Astrocyte (in vitro differentiated cells and primary cell): ENCODE measurements around the gene CDC25A. TPM values are rescaled to one million over a fixed set of nuclear protein-coding genes. Genes with fewer than 3 reads are reported as not detected.

Experiments
- DNase-seq: peaks from one replicate; pipeline ENCODE4 v3.0.0-alpha.2; 2010; ENCODE audit warnings: low read depth
- FAIRE-seq: peaks from 2 replicates; lab custom pipeline; 2011; peaks lifted over from hg19 to GRCh38; lab: Jason Lieb, UNC
- H2AFZ ChIP-seq: 2 replicates; pipeline ENCODE4 v1.6.0; 2012; ENCODE audit warnings: low read depth, low read length, inconsistent platforms
- H3K27ac ChIP-seq: 2 replicates; pipeline ENCODE4 v1.5.1; 2011; ENCODE audit warnings: low read depth, low read length, inconsistent platforms
- H3K27me3 ChIP-seq: 2 replicates; pipeline ENCODE4 v1.6.0; 2011; ENCODE audit warnings: low read length, inconsistent platforms; ENCODE audit not compliant: insufficient read depth
- H3K36me3 ChIP-seq: 2 replicates; pipeline ENCODE4 v1.5.1; 2011; ENCODE audit warnings: low read length, inconsistent platforms; ENCODE audit not compliant: insufficient read depth
- H3K4me1 ChIP-seq: 2 replicates; pipeline ENCODE4 v1.5.1; 2011; ENCODE audit warnings: low read length, inconsistent platforms; ENCODE audit not compliant: insufficient read depth
- H3K4me2 ChIP-seq: 2 replicates; pipeline ENCODE4 v1.6.0; 2012; ENCODE audit warnings: low read length, inconsistent platforms
- H3K4me3 ChIP-seq: 2 replicates; pipeline ENCODE4 v1.5.1; 2011; ENCODE audit warnings: low read depth, mild to moderate bottlenecking, low read length, inconsistent platforms; ENCODE audit not compliant: insufficient read depth
- H3K79me2 ChIP-seq: 2 replicates; pipeline ENCODE4 v1.6.0; 2012; ENCODE audit warnings: mild to moderate bottlenecking, low read length, inconsistent platforms; ENCODE audit not compliant: insufficient read depth
- H3K9ac ChIP-seq: 2 replicates; pipeline ENCODE4 v1.6.0; 2012; ENCODE audit warnings: mild to moderate bottlenecking, low read length, inconsistent platforms
- H3K9me3 ChIP-seq: 2 replicates; pipeline ENCODE4 v1.5.1; 2012; ENCODE audit warnings: low read depth, mild to moderate bottlenecking, low read length, inconsistent platforms; ENCODE audit not compliant: insufficient read depth
- H4K20me1 ChIP-seq: 2 replicates; pipeline ENCODE4 v1.6.0; 2012; ENCODE audit warnings: low read length, inconsistent platforms; ENCODE audit not compliant: insufficient read depth
- H3K27ac Mint-ChIP-seq: one replicate; pipeline ENCODE4 v1.8.0; 2021; ENCODE audit warnings: mild to moderate bottlenecking, mixed read lengths; ENCODE audit not compliant: unreplicated experiment
- H3K27me3 Mint-ChIP-seq: one replicate; pipeline ENCODE4 v1.8.0; 2021; ENCODE audit warnings: low read depth, mixed read lengths; ENCODE audit not compliant: unreplicated experiment
- H3K36me3 Mint-ChIP-seq: one replicate; pipeline ENCODE4 v1.8.0; 2021; ENCODE audit warnings: low read depth, mixed read lengths; ENCODE audit not compliant: unreplicated experiment
- H3K4me1 Mint-ChIP-seq: one replicate; pipeline ENCODE4 v1.8.0; 2021; ENCODE audit warnings: low read depth, mixed read lengths; ENCODE audit not compliant: unreplicated experiment
- H3K4me3 Mint-ChIP-seq: one replicate; pipeline ENCODE4 v1.8.0; 2021; ENCODE audit warnings: mild to moderate bottlenecking, moderate library complexity, mixed read lengths; ENCODE audit not compliant: unreplicated experiment
- H3K9me3 Mint-ChIP-seq: one replicate; pipeline ENCODE4 v1.8.0; 2021; ENCODE audit warnings: mild to moderate bottlenecking, mixed read lengths; ENCODE audit not compliant: unreplicated experiment
- EZH2 ChIP-seq: IDR thresholded peaks from 2 replicates; pipeline ENCODE4 v1.6.1; 2012; ENCODE audit warnings: mild to moderate bottlenecking, low read length, inconsistent platforms; ENCODE audit not compliant: insufficient read depth
- total RNA-seq: library from RNA; stranded (reverse); gene quantifications from 2 replicates; pipeline ENCODE4 v1.2.1, GENCODE V29; 2021
- TF ChIP-seq, protein P1 (sequence below): IDR thresholded peaks from 2 replicates; pipeline ENCODE4 v1.5.1; 2011; ENCODE audit warnings: low read depth, mild to moderate bottlenecking, inconsistent platforms, low read length, moderate library complexity; ENCODE audit not compliant: insufficient read depth

The CDC25A gene
- total RNA-seq, 1 donor from 2014 or later = 5.1 TPM

DNA sequence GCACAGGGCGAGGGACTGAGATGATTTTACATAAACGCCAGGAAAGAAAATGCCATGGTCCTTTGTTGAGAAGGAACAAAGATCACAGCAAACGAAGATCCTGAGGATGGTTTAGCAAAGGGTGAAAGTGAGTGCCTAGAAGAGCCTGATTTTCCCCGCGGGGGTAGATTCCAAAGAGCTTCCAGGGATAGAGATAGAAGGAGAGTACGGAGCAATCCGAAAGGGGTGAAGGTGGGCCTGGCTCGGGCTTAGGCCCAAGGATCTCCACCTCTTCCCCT lies 977 bp downstream of the CDC25A start:
- H3K36me3 Mint-ChIP-seq = peaks cover 4% of the 10 kb centered on the region
- Histone ChIP-seq H3K4me3 (peak overlapping the region; percentile 78), H4K20me1 (no peaks in the 10 kb centered on the region), H3K36me3 (peaks cover 18% of the 10 kb centered on the region), H3K9ac (peak overlapping the region; percentile 86), H3K27me3 (no peaks in the 10 kb centered on the region), H3K27ac (peak overlapping the region; percentile 73), H3K4me2 (peak overlapping the region; percentile 84), H3K4me1 (peaks cover 16% of the 10 kb centered on the region), H2AFZ (peak overlapping the region; percentile 95), H3K9me3 (no peaks in the 10 kb centered on the region), H3K79me2 (peaks cover 28% of the 10 kb centered on the region)
- peak overlapping the region; percentile 90 for H3K4me3 Mint-ChIP-seq
- peaks cover 4% of the 10 kb centered on the region for H3K27me3 Mint-ChIP-seq
- no peaks in the 10 kb centered on the region for H3K4me1 Mint-ChIP-seq
- no peak for TF ChIP-seq EZH2
- TF ChIP-seq, protein P1, sequence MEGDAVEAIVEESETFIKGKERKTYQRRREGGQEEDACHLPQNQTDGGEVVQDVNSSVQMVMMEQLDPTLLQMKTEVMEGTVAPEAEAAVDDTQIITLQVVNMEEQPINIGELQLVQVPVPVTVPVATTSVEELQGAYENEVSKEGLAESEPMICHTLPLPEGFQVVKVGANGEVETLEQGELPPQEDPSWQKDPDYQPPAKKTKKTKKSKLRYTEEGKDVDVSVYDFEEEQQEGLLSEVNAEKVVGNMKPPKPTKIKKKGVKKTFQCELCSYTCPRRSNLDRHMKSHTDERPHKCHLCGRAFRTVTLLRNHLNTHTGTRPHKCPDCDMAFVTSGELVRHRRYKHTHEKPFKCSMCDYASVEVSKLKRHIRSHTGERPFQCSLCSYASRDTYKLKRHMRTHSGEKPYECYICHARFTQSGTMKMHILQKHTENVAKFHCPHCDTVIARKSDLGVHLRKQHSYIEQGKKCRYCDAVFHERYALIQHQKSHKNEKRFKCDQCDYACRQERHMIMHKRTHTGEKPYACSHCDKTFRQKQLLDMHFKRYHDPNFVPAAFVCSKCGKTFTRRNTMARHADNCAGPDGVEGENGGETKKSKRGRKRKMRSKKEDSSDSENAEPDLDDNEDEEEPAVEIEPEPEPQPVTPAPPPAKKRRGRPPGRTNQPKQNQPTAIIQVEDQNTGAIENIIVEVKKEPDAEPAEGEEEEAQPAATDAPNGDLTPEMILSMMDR = no peak
- H3K9me3 Mint-ChIP-seq = no peaks in the 10 kb centered on the region
- FAIRE-seq (no peak), DNase-seq (no peak)
- H3K27ac Mint-ChIP-seq = no peak overlapping the region

DNA sequence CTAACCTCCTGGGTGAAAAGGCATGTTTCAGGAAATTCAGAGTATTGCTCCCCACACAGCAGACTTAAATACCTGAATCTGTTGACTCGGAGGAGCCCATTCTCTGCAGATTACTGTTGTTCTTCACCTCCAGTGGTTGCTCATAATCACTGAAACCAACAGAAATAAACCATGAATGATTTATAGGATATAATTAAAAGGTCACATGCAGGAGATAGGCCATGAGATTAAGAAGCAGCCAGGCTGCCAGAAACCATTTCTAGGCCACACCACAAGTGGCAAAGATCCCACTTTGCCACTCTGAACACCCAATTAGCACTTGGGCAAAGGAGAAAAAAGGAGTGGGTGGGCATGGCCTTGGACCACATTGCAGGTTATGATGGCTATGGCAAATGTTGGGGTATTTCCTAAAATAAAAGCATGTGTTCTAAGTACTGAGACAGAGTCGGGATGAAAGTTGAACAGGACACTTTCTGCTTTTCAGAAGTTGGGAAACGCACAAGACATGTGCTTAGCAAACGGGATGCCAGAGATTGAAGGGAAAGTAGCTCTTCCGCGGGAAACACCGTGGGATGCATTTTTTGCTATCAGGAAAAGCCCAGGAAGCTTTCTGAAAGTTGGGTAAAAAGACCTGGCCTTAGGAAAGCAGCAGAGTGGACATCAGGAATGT lies 1.5 kb downstream of the CDC25A start:
- TF ChIP-seq, protein P1 = no peak
- no peak for TF ChIP-seq EZH2
- H3K9me3 ChIP-seq = no peaks in the 10 kb centered on the region
- H3K4me3 ChIP-seq = peak overlapping the region; percentile 78
- H3K4me2 ChIP-seq = peak overlapping the region; percentile 84
- peaks cover 4% of the 10 kb centered on the region for H3K27me3 Mint-ChIP-seq
- peak overlapping the region; percentile 95 for H2AFZ ChIP-seq
- peaks cover 4% of the 10 kb centered on the region for H3K36me3 Mint-ChIP-seq
- no peaks in the 10 kb centered on the region for H4K20me1 ChIP-seq
- H3K4me1 Mint-ChIP-seq = no peaks in the 10 kb centered on the region
- no peaks in the 10 kb centered on the region for H3K9me3 Mint-ChIP-seq
- no peak for FAIRE-seq
- peaks cover 21% of the 10 kb centered on the region for H3K36me3 ChIP-seq
- no peak overlapping the region for H3K27ac Mint-ChIP-seq
- peak overlapping the region; percentile 86 for H3K9ac ChIP-seq
- H3K4me1 ChIP-seq = peaks cover 16% of the 10 kb centered on the region
- H3K27me3 ChIP-seq = no peaks in the 10 kb centered on the region
- DNase-seq = no peak
- peak overlapping the region; percentile 90 for H3K4me3 Mint-ChIP-seq
- H3K79me2 ChIP-seq = peaks cover 28% of the 10 kb centered on the region
- peak overlapping the region; percentile 73 for H3K27ac ChIP-seq

DNA sequence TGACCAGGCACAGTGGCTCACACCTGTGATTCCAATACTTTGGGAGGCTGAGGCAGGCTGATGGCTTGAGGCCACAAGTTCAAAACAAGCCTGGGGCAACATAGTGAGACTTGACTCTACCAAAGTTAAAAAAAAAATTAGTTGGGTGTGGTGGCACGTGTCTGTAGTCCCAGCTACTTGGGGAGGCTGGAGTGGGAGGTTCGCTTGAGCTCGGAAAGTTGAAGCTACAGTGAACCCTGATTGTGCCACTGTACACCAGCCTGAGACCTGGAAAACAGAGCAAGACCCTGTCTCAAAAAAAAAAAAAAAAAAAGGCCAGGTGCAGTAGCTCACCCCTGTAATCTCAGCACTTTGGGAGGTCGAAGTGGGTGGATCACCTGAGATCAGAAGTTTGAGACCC lies 3.1 kb downstream of the CDC25A start:
- Histone ChIP-seq H3K27me3 (no peaks in the 10 kb centered on the region), H3K9ac (no peak overlapping the region), H3K27ac (no peak overlapping the region), H3K9me3 (no peaks in the 10 kb centered on the region), H3K4me1 (peaks cover 16% of the 10 kb centered on the region), H3K79me2 (peaks cover 32% of the 10 kb centered on the region), H2AFZ (no peak overlapping the region), H4K20me1 (no peaks in the 10 kb centered on the region), H3K4me2 (no peak overlapping the region), H3K4me3 (no peak overlapping the region), H3K36me3 (peaks cover 23% of the 10 kb centered on the region)
- H3K27ac Mint-ChIP-seq = no peak overlapping the region
- no peaks in the 10 kb centered on the region for H3K9me3 Mint-ChIP-seq
- peaks cover 7% of the 10 kb centered on the region for H3K36me3 Mint-ChIP-seq
- DNase-seq (no peak), FAIRE-seq (no peak)
- TF ChIP-seq, protein P1 = no peak
- no peak for TF ChIP-seq EZH2
- H3K27me3 Mint-ChIP-seq = no peaks in the 10 kb centered on the region
- H3K4me1 Mint-ChIP-seq = peaks cover 7% of the 10 kb centered on the region
- no peak overlapping the region for H3K4me3 Mint-ChIP-seq
